NK-92 (cell line): Measurements from ENCODE around the gene AFF3.

Experiments
- DNase-seq: peaks from one replicate; lab custom pipeline; 2025; ENCODE audit not compliant: unreplicated experiment; lab: John Stamatoyannopoulos, UW

The AFF3 gene

GRCh38 chr2:99863903-99864270 lies 278.5 kb downstream of the AFF3 start:
- DNase-seq: no peak

GRCh38 chr2:99863236-99863902 lies 279.0 kb downstream of the AFF3 start:
- no peak for DNase-seq

GRCh38 chr2:99862566-99862965 lies 279.8 kb downstream of the AFF3 start:
- no peak for DNase-seq

GRCh38 chr2:99861376-99861760 lies 281.0 kb downstream of the AFF3 start:
- no peak for DNase-seq

GRCh38 chr2:99860720-99861375 lies 281.5 kb downstream of the AFF3 start:
- DNase-seq: no peak

- DNase-seq: no peak
Observed at GRCh38 chr2:99858951-99859596, 283.3 kb downstream of the AFF3 start.

- DNase-seq: no peak
Observed at GRCh38 chr2:99857867-99858444, 284.4 kb downstream of the AFF3 start.

GRCh38 chr2:99857372-99857771 lies 285.0 kb downstream of the AFF3 start:
- no peak for DNase-seq

GRCh38 chr2:99856119-99856518 lies 286.3 kb downstream of the AFF3 start:
- no peak for DNase-seq

- no peak for DNase-seq
Observed at GRCh38 chr2:99854236-99854852, 288.0 kb downstream of the AFF3 start.

GRCh38 chr2:99852956-99853355 lies 289.4 kb downstream of the AFF3 start:
- DNase-seq: no peak

- no peak for DNase-seq
Observed at GRCh38 chr2:99852376-99852934, 289.9 kb downstream of the AFF3 start.

GRCh38 chr2:99851811-99852210 lies 290.6 kb downstream of the AFF3 start:
- no peak for DNase-seq

GRCh38 chr2:99851089-99851488 lies 291.3 kb downstream of the AFF3 start:
- DNase-seq: no peak

- DNase-seq: no peak
Observed at GRCh38 chr2:99850084-99850710, 292.2 kb downstream of the AFF3 start.

- no peak for DNase-seq
Observed at GRCh38 chr2:99846462-99847107, 295.8 kb downstream of the AFF3 start.

- no peak for DNase-seq
Observed at GRCh38 chr2:99845296-99845695, 297.1 kb downstream of the AFF3 start.

GRCh38 chr2:99842451-99842850 lies 299.9 kb downstream of the AFF3 start:
- no peak for DNase-seq

- DNase-seq: no peak
Observed at GRCh38 chr2:99841749-99842148, 300.6 kb downstream of the AFF3 start.

GRCh38 chr2:99840831-99841230 lies 301.6 kb downstream of the AFF3 start:
- no peak for DNase-seq
